ENCODE results near the gene MAPK8IP1.
A peak's percentile ranks its signal among the peaks of the same experiment; 100 is the strongest.

MAPK8IP1 gene

GRCh38 chr11:45930031-45930794 lies 44.8 kb downstream of the MAPK8IP1 start:
- ChIA-PET CTCF (interaction anchor here (0.8 to 4.3 kb wide), 7 partner anchors 9 to 175 kb away, joined by 3 to 21 read pairs (median 3); no protein-coding TSS in a partner anchor), POLR2A (no interaction called here)
- TF ChIP-seq CTCF (IDR thresholded peaks at IDR 0.05; ENCODE audit: control extremely low read depth, extremely low read depth, low read depth, missing control alignments) = no peak
- DNase-seq (ENCODE audit: extremely low spot score) = peak; percentile 91

GRCh38 chr11:45930951-45931570 lies 45.6 kb downstream of the MAPK8IP1 start:
- ChIA-PET POLR2A (no interaction called here), CTCF (interaction anchor here (0.8 to 4.3 kb wide), 5 partner anchors 8 to 76 kb away, joined by 3 to 21 read pairs (median 6); no protein-coding TSS in a partner anchor)
- TF ChIP-seq CTCF (IDR thresholded peaks at IDR 0.05; ENCODE audit: control extremely low read depth, extremely low read depth, low read depth, missing control alignments) = no peak

GRCh38 chr11:45931739-45932138 lies 46.3 kb downstream of the MAPK8IP1 start:
- CTCF ChIA-PET = interaction anchor here (1.1 to 4.3 kb wide), 2 partner anchors 27 to 33 kb away, joined by 3 to 21 read pairs; no protein-coding TSS in a partner anchor
- POLR2A ChIA-PET = no interaction called here
- no peak for TF ChIP-seq CTCF (IDR thresholded peaks at IDR 0.05; ENCODE audit: control extremely low read depth, extremely low read depth, low read depth, missing control alignments)
- DNase-seq (ENCODE audit: extremely low spot score) = no peak

More at GRCh38 chr11:45930951-45931570, 45.6 kb downstream of the MAPK8IP1 start:
- no peak for DNase-seq (ENCODE audit: extremely low spot score)

- CTCF ChIA-PET = interaction anchor here (1.2 kb wide), 1 partner anchor 20 kb away, joined by 3 read pairs; no protein-coding TSS in a partner anchor
- no peak for DNase-seq (ENCODE audit: extremely low spot score)
- TF ChIP-seq CTCF (IDR thresholded peaks at IDR 0.05; ENCODE audit: control extremely low read depth, extremely low read depth, low read depth, missing control alignments) = no peak
- POLR2A ChIA-PET = no interaction called here
Observed at GRCh38 chr11:45932217-45932616, 46.8 kb downstream of the MAPK8IP1 start.

GRCh38 chr11:45933131-45933831 lies 47.8 kb downstream of the MAPK8IP1 start:
- CTCF ChIA-PET = interaction anchor here (1.2 to 4.0 kb wide), 2 partner anchors 19 to 32 kb away, joined by 3 to 23 read pairs; no protein-coding TSS in a partner anchor
- POLR2A ChIA-PET = no interaction called here
- no peak for TF ChIP-seq CTCF (IDR thresholded peaks at IDR 0.05; ENCODE audit: control extremely low read depth, extremely low read depth, low read depth, missing control alignments)
- DNase-seq (ENCODE audit: extremely low spot score) = peak; percentile 73

All from GM10248 (cell line).